HG03565 (cell line): Measurements from ENCODE around the gene NFE2L2.
"Not testable (repeated sequence)": the region's sequence is repeated elsewhere in the genome, so short reads cannot be mapped to it uniquely, and the experiment has no call there.

Source experiments
- ATAC-seq: cut with Tn5 transposase; IDR thresholded peaks from one replicate; pipeline ENCODE4 v1.9.1; 2021; ENCODE audit warnings: mild to moderate bottlenecking, moderate library complexity; ENCODE audit not compliant: unreplicated experiment

Gene NFE2L2

DNA sequence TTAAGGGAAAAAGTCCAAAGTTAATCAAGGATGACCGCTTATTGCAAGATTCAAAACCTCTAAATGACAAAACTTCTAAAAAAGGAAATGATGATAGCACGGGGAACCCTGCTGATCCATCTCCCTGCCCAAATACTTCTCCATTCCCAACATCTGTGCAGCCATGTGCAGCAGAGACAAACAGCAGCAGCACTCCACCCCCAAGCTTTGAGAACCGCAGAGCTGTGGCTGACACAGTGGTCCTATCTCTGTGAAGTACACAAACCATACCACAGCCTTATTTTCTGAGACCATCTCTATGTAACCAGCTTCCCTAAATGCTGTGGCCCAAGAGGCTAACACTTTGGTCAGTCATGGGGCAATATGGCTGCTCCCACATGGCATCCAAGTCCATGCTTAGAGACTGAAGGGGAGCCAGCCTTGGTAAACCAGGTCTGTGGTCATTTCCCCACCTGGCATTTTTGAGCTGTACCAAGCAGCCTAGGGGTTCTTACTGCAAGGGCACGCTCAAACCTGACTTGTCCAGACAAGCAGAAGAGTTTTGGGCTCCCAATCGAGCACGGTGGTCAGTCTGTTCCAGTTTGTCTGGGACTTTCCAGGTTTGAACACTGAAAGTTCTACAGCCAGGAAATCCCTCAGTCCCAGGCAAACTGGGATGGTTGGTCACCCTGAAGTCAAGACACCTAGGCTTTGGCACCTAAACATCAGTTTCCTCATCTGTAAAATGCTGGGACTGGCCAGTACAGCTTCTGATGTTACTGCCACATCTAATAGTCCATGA, 17.1 kb upstream of the NFE2L2 start:
- peak; percentile 69 for ATAC-seq

DNA sequence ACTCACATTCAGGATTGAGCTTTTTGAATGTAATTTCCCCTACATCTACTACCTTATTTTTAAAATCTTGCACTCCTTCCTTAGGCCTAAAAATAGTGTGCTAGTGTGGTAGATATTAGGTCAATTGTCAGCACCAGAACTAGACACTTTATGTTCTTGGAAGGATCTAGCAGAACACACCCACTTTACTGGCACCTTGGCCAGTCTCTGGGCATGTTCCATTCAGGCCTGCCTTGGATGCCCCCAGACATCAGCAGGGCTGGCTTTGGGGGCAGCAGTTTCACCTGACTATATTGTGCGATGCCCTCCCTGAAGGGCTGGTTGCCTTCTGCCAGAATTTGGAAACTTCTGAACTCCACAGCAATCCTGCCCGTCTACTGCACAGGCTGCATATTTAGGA, 15.3 kb upstream of the NFE2L2 start:
- no peak for ATAC-seq

DNA sequence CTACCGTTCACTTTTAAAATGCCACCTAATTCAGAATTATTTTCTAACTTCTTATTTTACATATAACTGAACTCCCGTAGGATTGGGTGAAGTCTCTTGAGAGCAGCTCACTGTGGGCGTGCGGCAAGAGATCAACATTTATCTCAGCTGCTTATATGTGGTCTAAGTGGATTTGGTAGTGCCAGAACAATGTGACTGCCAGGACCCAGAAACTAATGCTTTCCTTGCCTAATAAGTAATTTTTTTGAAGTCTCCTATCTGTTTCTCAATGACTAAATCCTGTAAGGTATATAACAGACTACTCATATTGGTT, 11.2 kb upstream of the NFE2L2 start:
- ATAC-seq = no peak

DNA sequence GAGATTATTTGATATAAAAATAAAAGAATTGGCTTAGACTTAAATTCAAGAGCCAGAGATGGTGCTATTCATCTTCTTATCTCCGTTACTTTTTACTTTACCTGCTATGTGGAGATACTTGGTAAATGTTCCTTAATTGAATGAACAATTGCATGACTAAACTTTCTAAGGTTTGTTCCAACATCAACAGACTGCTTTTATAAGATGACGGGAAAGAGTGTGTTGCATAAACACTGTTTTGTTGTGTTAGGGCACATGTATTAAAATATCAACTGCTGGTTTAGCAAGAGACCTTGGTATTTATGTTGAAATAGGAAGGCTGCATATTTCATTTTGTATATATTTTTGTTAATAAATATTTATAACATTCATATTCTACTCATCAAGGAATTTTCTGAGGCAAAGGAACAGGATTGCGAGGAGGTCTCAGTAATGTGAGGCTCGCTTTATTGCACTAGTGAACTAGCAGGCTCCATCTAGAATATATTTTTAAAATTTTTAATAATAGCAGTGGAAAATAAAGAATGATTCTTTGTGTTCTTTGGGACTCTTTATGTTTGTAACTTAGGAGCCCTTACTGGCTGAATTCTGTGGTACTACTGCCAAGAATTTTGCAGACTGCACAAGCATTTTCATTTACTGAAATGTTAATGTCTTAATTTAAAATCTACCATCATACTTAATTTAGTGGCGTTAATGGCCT, 10.7 kb upstream of the NFE2L2 start:
- ATAC-seq = no peak

DNA sequence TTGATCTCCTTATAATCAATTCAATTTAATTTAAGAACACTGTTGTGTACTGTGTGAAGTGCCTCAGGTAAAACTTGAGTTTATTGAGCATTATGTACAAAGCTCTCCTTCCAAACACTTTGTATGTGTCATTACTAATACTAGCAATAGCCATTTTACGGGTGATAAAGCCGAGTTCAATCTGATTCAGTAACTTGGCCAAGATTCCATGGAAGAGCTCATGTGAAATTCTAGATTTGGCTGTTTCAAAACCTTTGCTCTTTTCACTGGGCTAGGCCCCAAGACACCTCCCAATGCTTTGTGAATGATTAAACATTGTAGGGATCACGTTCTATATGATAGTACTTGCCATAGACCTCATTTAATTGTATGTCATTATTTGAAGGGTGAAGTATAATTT, 8.9 kb upstream of the NFE2L2 start:
- no peak for ATAC-seq

DNA sequence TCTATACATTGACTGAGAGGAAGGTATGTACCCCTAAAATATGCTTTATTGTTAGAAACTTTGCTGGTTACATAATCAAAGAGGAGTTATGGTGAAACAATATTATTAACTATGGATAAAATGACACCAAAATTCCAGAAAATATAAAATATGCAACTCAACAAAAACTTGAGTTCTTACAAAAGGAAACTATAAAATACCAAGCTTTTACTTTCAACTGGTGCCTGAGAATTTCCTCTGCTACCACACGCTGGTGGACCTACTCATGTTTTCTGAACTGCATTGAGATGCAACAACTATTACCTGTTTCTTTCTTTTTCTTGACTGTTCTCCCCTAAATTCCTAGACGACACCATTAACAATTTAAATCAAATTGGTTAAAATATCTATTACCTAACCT, 8.2 kb upstream of the NFE2L2 start:
- no peak for ATAC-seq

DNA sequence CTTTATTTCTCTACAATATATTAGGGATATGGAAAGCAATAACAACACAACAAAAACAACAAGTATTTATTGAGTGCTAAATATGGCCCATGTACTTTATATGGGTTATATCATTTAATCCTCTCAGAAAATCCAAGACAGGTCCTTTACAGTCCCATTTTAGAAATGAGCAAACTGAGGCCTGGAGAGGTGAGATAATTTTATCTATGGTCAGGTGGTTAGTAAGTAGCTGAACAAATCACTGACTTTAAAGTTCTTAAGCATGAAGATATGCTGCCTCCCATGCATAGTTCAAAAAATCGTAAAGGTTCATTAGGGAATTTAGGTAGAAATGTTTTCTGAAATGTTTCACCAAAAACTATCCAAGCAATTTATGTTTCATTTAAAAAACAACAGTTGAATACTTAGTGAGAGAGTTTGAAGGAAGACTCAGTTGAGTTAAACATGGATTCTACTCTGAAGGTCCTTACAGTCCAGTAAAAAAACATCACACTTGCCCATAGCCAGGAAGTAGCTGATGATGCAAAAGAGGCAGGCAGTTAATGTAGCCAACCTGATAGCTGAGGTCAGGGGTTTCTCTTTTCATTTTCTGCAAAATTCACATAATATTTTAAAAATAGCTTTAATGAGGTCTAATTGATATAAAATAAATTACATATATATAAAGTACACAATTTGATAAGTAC, 7.6 kb upstream of the NFE2L2 start:
- no peak for ATAC-seq

DNA sequence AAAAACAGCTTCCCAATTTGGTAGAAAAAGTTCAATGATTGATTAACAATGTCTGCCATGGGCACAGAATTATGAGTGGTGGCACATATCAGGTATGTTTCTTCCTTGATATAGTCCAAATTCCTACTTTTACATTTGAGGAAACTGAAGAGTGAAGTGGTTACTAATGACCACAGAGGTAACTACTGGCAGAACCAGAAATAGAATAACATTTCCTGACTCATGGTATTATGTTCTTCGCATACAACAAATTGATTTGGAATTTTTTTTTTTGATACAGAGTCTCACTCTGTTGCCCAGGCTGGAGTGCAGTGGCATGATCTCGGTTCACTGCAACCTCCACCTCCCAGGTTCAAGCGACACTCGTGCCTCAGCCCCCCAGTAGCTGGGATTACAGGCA, 6.0 kb upstream of the NFE2L2 start:
- no peak for ATAC-seq

DNA sequence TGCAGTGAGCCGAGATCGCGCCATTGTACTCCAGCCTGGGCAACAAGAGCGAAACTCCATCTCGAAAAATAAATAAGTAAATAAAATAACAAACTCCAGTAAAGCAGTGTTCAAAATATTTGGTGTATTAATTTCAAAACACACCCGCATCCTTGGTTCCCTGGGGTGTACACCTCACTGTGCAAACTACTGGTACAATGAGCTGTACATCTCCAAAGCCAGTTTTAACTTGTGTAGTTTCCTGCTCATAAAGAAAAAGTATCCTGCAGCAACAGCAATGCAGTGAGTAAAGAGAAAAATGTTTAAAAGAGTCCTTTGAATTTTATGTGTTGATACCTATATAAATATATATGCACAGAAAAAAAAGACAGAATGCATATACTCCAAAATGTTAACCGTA, 4.4 kb upstream of the NFE2L2 start:
- ATAC-seq = no peak

DNA sequence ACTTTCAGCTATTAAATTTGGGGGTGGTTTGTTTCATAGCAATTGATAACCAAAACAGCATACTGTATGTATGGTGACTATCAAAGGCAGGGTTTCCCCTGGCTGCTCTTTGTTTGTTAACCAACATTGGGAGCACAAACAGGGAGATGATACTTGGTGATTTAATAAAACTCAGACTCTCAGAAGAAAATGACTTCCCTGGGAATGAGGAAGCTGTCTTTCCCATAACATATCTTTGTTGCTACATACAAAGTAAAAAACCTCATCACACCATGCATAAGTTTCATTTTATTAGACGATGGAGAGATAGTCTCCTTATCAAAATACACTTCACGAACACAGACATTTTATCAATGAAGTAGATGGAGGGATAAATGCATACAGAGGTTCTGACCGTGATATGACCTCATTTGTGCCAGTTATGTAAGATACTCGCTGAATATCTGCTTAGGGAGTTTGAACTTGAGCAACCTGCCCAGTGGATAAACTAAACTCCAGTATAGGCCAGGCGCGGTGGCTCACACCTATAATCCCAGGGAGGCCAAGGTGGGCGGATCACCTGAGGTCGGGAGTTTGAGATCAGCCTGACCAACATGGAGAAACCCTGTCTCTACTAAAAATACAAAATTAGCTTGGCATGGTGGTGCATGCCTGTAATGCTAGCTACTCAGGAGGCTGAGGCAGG, 3.8 kb upstream of the NFE2L2 start:
- no peak for ATAC-seq

DNA sequence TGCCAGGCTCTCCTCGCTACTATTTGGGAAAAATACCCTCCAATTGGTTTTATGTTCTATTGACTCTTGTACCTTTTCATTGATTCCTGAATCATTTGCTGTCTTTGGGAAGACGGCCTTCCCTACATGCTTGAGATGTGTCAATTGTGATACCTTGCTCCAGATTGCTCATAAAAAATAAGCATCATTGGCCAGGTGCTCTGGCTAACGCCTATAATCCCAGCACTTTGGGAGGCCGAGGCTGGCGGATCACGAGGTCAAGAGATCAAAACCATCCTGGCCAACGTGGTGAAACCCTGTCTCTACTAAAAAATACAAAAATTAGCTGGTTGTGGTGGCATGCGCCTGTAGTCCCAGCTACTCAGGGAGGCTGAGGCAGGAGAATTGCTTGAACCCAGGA, 2.4 kb upstream of the NFE2L2 start:
- ATAC-seq = not testable (repeated sequence)

DNA sequence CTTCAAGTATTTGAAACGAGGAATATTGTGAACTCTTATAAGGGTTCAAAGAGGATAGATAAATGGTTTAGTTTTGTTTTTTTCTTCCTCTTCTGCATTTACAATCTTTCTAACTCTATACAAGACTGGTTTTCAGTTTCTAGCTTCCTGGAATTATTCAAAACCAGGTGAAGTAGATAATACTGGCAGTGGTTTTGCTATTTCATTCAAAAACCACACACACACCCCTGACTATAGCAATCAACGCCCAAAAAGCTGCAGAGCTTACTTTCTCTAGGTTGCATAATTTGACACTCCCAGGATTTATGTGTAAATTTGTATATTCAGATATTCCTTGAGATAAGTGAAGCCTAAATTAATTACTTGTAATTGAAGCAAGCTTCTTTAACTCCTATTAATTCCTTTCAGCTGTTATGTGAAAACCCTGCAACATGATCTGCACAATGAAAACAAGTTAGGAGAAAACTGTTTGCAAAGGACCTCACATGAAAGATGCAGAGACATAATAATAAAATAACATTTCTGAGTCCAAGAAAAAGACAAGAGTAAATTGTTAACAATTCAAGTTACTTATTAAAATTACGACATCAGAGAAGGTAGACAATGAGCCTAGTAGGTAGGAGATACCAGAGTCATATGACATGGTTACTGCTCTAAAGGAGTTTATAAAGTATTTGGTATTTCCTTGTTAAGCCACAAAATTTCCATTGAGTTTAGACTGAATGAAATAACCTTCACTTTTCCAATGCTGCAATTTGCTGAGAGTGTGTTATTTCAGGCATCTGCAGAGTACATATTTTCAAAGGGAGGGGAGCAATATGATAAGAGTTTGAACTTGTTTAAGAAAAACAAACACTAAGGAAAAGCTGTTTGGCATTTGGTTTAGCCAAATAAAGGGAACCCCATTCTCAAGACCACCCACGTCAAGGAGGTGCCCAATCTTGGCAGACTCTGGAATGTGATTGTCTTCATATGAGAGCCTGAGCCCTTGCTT, 1.6 kb upstream of the NFE2L2 start:
- ATAC-seq = no peak

DNA sequence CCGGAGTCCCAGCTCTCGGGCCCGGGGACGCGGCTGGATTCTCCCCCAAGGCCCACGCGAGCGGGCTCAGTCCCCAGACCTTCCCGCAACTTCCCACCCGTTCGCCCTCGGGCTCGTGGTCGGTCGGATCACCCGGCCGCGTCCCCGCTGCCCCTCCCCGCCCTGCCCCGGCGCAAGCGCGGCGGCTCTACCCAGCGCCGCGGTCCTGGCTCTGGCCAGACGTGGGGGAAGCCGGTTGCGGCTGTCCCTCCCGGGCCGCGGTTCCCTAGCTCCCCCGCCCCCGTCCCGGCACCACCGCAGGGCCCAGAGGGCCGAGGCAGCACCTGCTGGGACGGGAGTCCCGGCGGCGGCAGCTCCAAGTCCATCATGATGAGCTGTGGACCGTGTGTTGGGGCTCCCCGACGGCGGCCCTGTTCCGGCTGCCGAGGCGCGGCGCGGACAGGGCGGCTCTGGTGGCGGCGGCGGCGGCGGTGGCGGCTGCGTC, 276 bp downstream of the NFE2L2 start:
- no peak for ATAC-seq

DNA sequence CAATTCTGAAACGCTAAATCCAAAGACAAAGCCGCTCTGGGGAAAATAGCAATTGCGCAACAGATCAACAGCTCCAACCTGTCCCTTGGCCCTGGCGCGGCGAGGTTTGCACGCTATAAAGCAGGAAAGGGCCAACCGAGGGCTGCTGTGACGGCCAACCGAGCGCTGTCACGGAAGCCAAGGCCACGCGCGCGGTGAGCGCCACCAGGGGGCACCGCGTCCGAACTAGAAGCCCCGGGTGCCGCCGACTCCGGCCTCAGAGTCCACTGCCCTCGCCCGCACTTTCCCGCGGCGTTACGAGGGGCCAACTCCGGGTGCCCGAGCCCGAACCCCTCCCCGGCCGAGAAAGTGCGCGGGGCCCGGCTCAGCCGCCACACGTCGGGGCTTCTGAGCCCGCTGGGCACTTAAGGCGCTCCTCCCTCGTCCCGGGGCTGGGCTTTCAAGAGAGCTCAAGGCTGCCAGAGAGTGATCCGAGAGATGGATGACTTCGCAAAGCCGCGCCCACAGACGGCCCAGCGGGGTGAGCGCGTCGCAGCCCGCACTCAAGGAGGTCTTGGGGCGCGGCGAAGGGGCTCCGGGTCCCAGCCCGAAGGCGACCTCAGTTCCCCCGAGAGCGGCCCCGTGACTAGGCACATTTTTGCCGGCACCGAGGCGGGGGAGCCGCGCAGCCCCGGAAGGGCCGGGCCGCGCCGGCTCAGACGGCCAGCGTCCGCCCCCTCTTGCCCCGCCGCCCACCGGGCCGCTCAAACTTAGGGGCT, 897 bp downstream of the NFE2L2 start:
- ATAC-seq = peak; percentile 36

DNA sequence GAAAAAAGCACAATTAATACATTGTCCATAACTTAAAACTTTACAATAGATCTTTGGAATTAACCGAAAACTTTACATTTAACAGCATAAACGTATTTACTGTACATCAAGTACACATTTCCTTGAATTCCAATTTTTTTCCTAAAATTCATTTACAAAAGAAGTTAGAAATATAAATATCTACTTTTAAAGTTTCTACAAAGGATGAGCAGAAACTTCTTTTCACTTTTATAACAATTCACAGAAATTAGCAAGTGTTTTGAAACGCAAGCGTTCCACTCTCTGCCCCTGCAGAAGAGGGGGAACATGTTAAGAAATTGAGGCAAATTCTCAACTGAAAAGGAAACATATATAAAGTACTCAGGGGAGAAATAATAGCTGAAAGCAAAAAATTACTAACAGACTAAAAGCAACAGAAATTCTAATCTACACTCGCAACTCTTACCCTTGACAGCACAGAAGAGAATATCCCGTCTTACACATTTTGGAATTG, 1.5 kb downstream of the NFE2L2 start:
- ATAC-seq = no peak

DNA sequence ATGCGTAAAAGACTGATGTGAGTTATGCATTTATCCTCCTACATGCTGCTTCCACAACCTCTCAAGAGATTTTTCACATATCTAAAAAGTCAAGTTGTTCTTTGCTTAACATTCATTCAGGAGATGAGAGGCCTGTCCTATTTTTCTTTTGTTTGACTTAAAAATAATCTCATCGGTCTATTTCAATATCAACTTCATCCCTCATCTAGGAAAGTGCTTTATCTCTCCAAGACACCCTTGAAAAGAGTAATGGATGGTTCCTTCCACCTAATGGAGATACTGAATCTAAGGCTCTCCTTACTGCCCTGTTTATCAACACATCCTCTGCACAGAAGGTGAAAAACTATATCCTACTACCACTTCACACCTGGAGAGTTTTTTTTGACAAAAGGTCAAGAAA, 2.4 kb downstream of the NFE2L2 start:
- ATAC-seq = no peak

DNA sequence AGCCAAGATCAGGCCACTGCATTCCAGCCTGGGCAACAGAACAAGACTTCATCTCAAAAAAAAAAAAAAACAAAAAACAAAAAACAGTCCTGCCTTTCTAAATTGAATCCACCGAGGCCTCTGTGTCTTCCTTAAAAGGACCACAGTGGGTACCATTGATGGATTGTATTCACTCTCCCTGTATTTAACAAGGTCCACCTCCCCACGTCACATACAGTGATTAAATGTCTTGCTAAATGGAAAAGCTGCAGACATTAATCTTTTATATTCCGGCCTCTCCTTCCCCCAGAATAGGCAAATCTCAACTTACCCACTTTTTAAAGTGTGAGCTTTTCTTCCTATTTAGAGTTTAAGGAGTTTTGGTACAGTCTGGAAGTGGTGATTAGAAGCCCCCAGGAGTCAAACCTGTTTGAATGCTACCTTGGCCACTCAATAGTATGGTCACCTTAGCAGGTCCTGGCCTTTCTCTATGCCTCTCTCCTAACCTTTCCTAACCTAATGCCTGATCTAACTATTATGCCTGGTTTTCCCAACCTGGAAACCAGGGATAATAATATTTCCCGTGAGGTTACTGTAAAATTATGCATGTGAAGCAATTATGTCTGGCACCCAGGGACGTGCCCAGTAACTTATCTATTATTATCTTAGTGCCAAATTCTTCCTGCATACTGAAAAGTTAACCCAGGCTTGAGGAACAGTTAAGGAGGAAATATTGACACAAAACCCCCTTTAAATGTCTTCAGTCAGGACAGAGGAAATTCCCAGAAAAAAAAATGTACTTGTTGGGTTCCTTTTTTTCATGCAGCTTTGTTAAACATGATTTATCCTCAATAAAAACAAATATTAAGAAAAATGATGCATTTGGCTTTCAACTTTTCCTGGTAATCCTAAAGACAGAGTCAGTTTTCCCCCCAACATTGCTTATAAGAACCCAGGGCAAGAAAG, 3.1 kb downstream of the NFE2L2 start:
- ATAC-seq = no peak

DNA sequence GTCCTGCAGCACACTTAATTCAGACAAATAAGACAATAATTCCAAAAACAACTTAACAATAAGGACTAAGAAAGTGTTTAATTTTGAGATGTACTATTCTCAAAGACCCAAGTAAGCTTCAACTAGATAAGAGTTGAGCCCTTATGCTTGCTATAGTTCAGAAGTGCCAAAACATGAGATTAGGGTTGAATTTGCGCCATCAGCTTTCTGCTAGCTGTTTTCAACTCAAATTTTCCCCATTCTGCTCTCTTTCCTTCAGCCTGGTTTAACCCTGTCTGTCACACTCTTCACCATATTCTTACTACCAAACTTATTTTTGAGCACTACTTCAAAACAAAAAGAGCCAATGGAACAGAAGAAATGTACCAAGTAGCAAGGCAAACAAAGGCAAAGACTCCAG, 4.1 kb downstream of the NFE2L2 start:
- ATAC-seq = no peak
